Astrocyte of the hippocampus (primary cell): ENCODE measurements around the gene GSTA1.
"Not testable (repeated sequence)": the region's sequence is repeated elsewhere in the genome, so short reads cannot be mapped to it uniquely, and the experiment has no call there.

Source experiments
- DNase-seq: peaks from one replicate; pipeline ENCODE4 v3.0.0; 2011; ENCODE audit warnings: low read depth, low spot score

The GSTA1 gene

DNA sequence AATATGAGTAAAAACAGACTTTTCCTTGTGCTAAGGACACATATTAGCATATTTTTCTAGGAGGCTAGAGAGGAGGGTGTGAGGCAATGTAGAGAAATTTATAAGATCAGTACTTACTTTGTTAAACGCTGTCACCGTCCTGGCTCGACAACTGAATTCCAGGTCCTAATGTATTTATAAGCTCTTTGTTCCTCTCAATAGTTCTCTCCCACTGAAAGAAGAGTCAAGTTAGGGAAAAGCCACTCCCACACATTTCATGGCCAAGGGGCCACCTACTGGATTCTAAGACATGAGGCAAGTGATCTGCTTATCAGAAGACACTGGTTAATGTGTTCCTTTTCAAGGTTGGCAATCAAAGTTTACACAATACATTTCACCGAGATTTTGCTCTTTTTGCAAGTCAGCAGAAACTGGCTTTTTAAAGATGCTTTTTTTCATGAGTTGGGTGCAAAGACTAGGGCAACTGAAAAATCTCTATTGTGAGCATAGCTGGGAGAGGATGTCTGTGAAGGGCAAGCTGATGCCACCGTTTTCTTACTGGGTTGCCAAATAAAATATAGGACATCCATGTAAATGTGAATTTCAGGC, at the start of gene GSTA1:
GSTA1 (minus strand) TSS at position 149 of the 588 bp plus-strand sequence. CDS start 4,549 bp downstream, outside the sequence.
- DNase-seq = not testable (repeated sequence)

DNA sequence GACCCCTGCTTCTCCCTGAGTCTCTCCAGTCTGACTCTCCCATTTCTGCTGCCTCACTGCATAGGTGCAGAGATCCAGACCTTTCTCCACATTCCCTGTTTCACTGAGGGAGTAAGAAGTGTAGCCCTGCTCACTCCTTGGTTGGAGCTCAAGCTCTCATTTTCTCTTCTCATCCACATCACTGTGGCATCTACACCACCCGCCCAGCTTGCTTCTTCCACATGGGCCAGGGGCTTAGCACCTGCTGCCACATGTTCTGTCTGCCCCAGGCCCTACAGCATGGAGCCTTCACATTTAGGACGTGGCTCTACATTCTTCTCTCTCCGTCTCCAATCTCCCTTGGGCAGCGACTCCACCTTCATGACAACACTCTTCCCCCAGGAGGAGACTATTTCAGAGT, 45.5 kb upstream of the GSTA1 start:
- no peak for DNase-seq

DNA sequence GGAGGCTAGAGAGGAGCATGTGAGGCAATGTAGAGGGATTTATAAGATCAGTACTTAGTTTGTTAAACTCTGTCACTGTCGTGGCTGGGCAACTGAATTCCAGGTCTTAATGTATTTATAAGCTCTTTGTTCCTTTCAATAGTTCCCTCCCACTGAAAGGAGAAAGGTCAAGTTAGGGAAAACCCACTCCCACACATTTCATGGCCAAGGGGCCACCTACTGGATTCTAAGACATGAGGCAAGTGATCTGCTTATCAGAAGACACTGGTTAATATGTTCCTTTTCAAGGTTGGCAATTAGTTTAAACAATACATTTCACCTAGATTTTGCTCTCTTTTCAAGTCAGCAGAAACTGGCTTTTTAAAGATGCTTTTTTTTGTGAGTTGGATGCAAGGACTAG, 42.4 kb upstream of the GSTA1 start:
- no peak for DNase-seq

DNA sequence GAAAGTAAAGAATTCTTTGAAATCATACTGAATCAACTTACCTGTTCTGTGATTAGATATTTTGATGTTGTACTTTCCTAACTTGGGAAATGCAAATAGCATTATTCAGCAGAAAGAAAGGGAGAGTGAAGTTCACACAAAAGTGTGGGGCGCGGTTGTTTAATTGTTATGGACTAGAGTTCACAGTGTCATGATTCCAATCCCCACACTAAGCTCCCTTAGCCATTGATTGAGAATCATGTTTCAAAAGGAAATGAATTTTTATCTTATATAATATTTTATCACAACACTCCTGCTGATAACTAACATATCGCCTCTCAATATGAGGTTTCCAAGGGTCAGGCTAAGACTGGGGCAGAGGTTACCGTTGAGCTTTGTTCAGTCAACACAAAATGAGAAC, 40.0 kb upstream of the GSTA1 start:
- no peak for DNase-seq

DNA sequence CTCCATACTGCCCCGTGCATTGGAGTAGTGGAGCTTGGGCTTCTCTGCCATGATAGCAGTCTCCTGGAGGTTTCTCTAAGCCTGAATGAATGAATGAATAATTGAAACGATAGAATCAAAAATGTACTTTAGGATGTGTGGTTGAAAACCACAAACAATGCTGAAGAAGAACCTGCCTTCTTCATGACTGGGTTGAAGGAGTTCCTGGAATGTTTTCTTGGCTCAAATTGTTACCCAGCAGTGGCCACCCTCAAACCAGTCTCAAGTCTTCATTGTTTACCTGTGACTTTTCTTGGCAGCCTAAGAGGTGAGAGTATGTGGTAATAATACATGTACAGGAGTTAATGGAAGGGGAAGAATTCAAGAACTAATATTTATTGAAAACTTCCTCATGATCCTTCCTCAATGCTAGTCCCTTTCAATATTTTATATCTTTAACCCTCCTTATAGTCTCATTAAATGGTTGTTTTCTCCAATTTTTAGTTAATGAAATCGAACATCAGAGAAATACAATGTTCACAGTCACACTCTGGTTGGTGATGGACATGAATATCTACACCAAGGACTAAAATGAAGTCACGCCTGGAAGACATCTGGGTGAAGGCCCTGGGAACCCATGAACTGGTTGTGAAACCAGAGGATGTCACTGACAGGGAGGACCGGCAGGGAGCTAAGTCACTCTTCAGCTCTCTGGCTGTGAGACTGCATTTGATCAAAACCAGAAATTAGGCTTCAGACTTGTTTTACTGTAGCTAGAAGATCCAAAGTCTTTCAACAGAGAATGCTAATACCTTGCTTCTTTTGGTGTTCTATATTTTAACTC, 37.4 kb upstream of the GSTA1 start, which contains the start of gene GSTA5:
GSTA5 (minus strand) TSS at position 51 of the 823 bp plus-strand sequence.
- peak; percentile 53 for DNase-seq

DNA sequence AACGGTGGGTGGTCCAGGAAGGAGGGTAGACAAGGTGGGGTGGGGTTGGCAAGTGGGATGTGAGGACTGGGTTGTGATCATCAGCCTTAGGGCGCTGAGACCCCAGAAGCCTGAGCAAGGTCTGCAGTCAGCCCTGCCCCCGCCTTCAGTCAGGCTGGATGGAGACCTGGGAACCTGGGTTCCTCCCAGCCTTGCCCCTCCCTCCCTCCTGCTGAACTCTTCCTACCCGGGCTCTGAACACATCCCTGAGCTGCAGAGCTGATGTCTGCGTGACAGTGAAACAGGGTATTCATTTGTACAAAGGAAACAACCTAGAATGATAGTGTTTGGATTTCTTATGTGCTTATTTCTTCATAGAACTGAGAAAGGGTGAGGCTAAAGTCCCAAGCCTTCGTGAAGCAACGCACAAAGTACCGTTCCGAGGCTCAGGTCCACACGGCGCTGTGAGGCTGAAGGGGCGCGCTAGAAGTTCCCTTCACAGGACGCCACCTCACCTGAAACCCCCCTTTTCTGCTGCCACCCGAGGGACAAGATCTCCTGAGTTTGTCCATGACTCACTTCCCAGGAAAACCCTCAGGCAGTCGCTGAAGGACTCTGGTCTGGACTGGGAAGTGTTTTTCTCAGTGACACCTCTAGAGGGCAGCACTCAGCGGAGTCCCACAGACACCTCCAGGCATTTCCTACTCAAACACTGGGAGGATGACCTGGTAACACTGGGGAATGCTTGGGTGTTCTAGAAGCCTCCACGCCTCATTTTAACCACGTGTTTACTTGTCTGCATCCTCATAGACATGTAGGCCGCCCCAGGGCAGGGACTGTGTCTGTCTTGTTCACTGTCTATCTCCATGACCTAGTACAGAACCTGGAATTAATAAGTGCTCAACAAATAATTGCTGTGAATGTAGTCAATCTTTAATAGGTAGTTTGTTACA, 35.8 kb upstream of the GSTA1 start:
- DNase-seq = peak; percentile 62

DNA sequence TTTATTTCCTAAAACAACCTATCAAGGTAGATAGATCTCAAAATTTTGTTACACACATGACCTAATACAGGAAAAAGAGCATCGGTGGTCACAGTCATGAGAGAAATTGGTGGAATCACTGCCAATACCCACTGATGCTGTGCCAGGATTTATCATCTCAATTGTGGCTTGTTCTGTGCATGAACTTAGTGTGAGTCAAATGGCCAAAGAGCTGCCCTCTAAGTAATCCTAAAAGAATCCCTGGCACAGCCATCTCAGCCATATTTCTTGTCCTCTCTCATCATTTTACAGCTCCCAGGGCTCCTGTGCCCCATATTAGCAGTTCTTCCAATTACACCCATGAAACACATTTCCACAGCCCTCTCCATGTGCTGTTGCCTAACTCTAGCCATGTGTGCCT, 30.9 kb upstream of the GSTA1 start:
- peak; percentile 9 for DNase-seq

DNA sequence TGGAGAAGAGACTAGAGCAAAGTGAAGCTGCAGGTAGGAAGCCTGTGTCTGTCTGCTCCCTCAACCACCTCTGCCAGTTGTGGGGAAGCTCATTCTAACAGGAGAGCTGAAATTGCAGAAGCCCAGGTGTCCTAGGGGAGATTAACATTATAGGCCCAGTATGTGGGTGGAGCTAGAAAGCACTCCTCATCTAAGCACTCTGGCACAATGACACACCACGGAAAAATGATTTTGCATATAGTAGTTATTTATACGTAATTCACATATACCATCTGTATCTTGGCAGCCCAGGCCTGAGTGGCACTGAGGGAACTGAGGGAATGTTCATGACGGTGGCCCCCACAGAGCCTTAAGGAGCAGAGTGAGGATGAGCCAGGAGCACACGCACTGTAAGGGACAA, 27.3 kb upstream of the GSTA1 start:
- DNase-seq = not testable (repeated sequence)

DNA sequence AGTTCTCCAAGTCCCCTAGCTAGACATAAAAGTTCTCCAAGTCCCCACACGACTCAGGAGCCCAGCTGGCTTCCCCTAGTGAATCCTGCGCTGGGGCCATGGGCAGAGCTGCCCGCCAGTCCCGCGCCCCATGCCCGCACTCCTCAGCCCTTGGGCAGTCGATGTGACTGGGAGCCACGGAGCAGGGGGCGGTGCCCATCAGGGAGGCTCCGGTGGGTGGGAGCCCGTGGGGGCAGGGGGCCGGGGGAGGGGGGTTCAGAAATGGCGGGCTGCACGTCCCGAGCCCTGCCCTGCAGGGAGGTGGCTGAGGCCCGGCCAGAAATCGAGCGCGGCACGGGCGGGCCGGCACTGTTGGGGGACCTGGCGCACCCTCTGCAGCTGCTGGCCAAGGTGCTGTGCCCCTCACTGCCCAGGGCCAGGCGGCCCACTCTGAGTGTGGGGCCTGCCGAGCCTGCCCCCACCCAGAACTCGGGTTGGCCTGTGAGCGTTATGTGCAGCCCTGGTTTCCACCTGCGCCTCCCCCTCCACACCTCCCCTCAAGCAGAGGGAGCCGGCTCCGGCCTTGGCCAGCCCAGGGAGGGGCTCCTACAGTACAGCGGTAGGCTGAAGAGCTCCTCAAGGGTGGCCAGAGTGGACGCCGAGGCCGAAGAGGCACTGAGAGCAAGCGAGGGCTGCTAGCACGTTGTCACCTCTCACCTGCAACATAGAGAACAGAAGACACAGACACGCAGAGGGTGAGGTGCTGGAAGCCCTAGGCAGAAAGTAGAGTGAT, 25.6 kb upstream of the GSTA1 start:
- DNase-seq = no peak

- DNase-seq = not testable (repeated sequence)
These were observed 25.0 kb upstream of the GSTA1 start for GRCh38 chr6:52828621-52829020.

DNA sequence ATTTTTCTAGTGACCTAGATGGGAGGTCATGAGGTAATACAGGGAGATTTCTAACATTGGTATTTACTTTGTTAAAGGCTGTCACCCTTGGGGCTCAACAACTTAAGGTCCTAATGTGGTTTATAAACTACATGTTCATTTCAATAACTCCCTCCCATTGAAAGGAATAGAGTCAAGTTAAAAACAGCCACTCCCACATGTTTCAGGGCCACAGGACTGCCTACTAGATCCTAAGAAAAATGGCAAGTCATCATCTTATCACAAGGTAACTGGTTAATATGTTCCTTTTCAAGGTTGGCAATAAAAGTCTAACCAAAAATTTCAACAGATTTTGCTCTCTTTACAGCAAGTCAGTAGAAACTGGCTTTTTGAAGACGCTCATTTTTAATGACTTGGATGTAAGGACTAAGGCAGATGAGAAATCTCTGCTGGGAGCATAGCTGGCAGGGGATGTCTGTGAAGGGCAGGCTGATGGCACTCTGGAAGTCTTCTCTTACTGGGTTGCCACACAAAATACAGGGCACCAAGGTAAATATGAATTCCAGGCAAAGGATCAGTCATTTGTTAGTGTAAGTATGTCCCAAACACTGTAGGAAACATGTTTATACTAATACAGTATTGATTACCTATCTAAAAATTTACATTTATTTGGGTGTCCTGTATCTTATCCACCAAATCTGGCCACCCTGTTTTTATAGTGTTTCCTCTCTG, 23.6 kb upstream of the GSTA1 start:
- not testable (repeated sequence) for DNase-seq

GRCh38 chr6:52826513-52826912, 22.9 kb upstream of the GSTA1 start:
- DNase-seq = no peak

DNA sequence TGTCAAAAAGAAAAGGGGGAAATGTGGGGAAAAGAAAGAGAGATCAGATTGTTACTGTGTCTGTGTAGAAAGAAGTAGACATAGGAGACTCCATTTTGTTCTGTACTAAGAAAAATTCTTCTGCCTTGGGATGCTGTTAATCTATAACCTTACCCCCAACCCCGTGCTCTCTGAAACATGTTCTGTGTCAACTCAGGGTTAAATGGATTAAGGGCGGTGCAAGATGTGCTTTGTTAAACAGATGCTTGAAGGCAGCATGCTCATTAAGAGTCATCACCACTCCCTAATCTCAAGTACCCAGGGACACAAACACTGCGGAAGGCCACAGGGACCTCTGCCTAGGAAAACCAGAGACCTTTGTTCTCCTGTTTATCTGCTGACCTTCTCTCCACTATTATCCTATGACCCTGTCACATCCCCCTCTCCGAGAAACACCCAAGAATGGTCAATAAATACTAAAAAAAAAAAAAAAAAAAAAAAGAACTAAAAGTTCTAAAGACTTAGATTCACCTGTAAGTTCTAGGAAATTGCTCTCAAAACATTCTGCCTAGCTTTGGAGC, 22.4 kb upstream of the GSTA1 start:
- not testable (repeated sequence) for DNase-seq

DNA sequence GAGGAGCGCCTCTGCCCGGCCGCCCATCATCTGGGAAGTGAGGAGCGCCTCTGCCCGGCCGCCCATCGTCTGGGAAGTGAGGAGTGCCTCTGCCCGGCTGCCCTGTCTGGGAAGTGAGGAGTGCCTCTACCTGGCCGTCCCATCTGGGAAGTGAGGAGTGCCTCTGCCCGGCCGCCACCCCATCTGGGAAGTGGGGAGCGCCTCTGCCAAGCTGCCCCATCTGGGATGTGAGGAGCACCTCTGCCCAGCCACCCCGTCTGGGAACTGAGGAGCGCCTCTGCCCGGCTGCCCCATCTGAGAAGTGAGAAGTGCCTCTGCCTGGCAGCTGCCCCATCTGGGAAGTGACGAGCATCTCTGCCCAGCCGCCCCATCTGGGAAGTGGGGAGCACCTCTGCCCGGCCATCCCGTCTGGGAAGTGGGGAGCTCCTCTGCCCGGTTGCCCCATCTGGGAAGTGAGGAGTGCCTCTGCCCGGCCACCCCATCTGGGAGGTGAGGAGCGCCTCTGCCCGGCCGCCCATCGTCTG, 21.7 kb upstream of the GSTA1 start:
- not testable (repeated sequence) for DNase-seq

GRCh38 chr6:52821842-52822241, 18.2 kb upstream of the GSTA1 start:
- DNase-seq = no peak

DNA sequence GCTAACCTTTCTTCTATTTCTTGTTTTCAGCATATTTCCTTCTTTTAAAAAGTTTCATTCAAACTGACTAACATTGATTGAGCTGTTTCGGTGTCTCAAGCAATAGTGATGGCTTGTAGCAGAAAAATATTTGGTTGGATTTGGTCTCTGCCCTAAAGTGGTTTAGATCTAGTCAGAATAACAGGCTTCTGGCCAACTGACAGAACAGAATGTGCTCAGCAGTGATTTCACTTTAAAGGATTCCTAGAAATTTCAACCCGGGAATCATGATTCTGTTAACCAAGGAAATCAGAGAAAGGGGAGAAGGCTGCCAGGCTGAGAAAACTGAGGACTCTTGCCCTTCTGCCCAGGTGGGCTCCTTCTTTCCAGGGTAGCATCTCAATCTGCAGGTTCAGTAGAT, 16.6 kb upstream of the GSTA1 start:
- DNase-seq = peak; percentile 72

GRCh38 chr6:52815167-52816092, 11.8 kb upstream of the GSTA1 start:
- peak; percentile 54 for DNase-seq

DNA sequence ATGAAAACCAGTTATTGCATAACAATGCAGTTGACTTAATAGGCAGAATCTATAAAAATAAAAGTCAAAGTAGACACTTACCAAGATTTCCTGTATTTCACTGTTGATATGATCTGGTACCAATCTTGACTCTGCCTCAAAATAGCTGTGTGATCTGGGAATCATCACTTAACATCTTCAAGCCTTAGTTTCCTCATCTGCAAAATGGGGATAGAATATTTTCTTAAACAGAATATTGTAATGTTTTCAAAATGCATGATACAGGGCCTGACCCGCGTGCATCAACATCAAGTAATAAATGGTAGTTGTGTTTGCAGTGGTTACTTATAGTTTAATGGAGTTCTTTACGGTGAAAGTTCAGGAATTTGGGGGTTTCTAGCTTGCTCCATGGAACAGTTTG, 10.9 kb upstream of the GSTA1 start:
- not testable (repeated sequence) for DNase-seq

DNA sequence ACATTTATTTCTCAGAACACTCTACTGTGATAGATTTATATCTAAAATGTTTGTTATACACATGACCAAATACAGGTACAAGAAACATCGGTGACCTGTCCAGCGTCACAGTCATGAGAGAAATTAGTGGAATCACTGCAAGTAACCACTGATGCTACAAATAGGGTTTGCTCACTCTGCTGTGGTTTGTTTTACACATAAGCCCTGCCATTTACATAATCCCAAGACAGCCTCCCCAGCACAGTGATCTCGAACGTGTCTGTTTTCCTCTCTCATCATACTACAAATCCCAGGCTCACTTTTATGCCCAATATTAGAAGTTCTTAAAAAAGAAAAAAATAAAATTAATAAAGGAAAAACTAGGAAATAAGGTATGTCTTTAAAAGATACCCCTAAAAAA, 6.2 kb upstream of the GSTA1 start:
- DNase-seq = not testable (repeated sequence)
